Activated naive CD4-positive, alpha-beta T cell treated with Interleukin-2 at 50 U/mL for 16 hours (primary cell): ENCODE measurements around the gene PLCB4.

Source experiments
- DNase-seq: peaks from one replicate; pipeline ENCODE4 v3.0.0-alpha.2; 2020

Gene PLCB4

GRCh38 chr20:9062066-9062465 is 6.8 kb upstream of the PLCB4 start:
- DNase-seq: no peak

GRCh38 chr20:9066191-9066590 is 2.7 kb upstream of the PLCB4 start:
- no peak for DNase-seq

GRCh38 chr20:9068233-9068801 is 570 bp upstream of the PLCB4 start:
- DNase-seq: no peak

GRCh38 chr20:9070304-9070703 is 1.4 kb downstream of the PLCB4 start:
- no peak for DNase-seq

- DNase-seq: no peak
Observed at GRCh38 chr20:9071976-9072726, 3.3 kb downstream of the PLCB4 start.

- DNase-seq: no peak
Observed at GRCh38 chr20:9072861-9073500, 4.1 kb downstream of the PLCB4 start.

- DNase-seq: no peak
Observed at GRCh38 chr20:9075264-9076095, 6.6 kb downstream of the PLCB4 start.

GRCh38 chr20:9076440-9076839 is 7.6 kb downstream of the PLCB4 start:
- no peak for DNase-seq

- DNase-seq: no peak
Observed at GRCh38 chr20:9078826-9079731, 10.2 kb downstream of the PLCB4 start.

GRCh38 chr20:9081423-9081966 is 12.6 kb downstream of the PLCB4 start:
- no peak for DNase-seq

GRCh38 chr20:9082741-9083140 is 13.9 kb downstream of the PLCB4 start:
- DNase-seq: no peak

GRCh38 chr20:9087531-9088217 is 18.8 kb downstream of the PLCB4 start:
- no peak for DNase-seq

GRCh38 chr20:9088556-9088955 is 19.7 kb downstream of the PLCB4 start:
- no peak for DNase-seq

- no peak for DNase-seq
Observed at GRCh38 chr20:9092113-9092512, 23.2 kb downstream of the PLCB4 start.

- no peak for DNase-seq
Observed at GRCh38 chr20:9092655-9093054, 23.8 kb downstream of the PLCB4 start.

GRCh38 chr20:9093218-9093957 is 24.5 kb downstream of the PLCB4 start:
- DNase-seq: no peak

GRCh38 chr20:9099372-9099771 is 30.5 kb downstream of the PLCB4 start:
- DNase-seq: no peak

GRCh38 chr20:9100691-9101090 is 31.8 kb downstream of the PLCB4 start:
- no peak for DNase-seq

GRCh38 chr20:9102456-9102855 is 33.6 kb downstream of the PLCB4 start:
- no peak for DNase-seq

- no peak for DNase-seq
Observed at GRCh38 chr20:9103955-9104354, 35.1 kb downstream of the PLCB4 start.

GRCh38 chr20:9108260-9108659 is 39.4 kb downstream of the PLCB4 start:
- no peak for DNase-seq
